ENCODE data around the gene ADAMTSL1. TPM values are rescaled to one million over a fixed set of nuclear protein-coding genes. Genes with fewer than 3 reads are reported as not detected.

The ADAMTSL1 gene
- total RNA-seq, 1 experiment from 2014 or later: 0.94 TPM

DNA sequence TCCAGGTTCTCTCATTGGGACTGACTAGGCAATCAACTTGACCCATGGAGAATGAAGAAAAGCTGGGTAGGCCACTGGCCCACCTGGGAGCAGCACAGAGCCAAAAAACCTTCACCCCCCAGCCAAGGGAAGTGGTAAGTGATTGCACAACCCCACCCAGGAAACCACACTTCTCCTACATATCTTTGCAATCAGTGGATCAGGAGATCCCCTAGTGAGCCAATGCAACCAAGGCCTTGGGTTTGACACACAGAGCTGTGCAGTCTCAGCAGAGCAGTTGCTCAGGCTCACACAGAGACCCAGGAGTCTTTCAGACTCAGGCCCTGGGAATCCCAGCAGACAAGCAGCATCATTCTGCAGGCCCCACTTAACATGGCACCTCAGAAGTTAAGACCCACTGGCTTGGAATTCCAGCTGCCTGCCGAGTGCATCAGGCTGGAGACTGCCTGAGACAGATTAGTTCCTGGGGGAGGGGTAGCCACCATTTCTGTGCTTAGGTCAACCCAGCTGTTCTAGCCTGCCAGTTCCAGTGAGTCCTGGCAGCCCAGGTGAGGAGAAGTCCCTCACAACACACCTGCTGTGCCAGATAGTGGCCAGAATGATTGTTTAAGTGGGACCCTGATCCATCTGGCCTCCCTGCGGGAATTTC, 422.7 kb downstream of the ADAMTSL1 start:
- no peak overlapping the region for H3K27ac Mint-ChIP-seq
- POLR2A ChIA-PET: interaction anchor here (0.6 kb wide), 1 partner anchor 353 kb away, joined by 3 read pairs; no protein-coding TSS in a partner anchor
- TF ChIP-seq GRHL2 (CRISPR knock-in tag; IDR thresholded peaks at IDR 0.05; ENCODE audit: insufficient replicate concordance, severe bottlenecking) (no peak), STAT6 (CRISPR knock-in tag; conservative IDR thresholded peaks at IDR 0.05; ENCODE audit: low read depth) (no peak)
- CTCF ChIA-PET: no interaction called here
- DNase-seq (ENCODE audit: low spot score): no peak
- H3K4me3 Mint-ChIP-seq: no peak overlapping the region
- H3K36me3 Mint-ChIP-seq: peaks cover 2% of the 10 kb centered on the region; the same call in 1 of the 2 replicates
- peaks cover 16% of the 10 kb centered on the region for H3K9me3 Mint-ChIP-seq
- peak; percentile 53; the same call in 1 of the 2 replicates for ATAC-seq
- 0 out of 2 replicates have a peak, but pooled peaks cover 2% of the 10 kb centered on the region for H3K4me1 Mint-ChIP-seq
- H3K27me3 Mint-ChIP-seq (ENCODE audit: low read depth): no peaks in the 10 kb centered on the region

DNA sequence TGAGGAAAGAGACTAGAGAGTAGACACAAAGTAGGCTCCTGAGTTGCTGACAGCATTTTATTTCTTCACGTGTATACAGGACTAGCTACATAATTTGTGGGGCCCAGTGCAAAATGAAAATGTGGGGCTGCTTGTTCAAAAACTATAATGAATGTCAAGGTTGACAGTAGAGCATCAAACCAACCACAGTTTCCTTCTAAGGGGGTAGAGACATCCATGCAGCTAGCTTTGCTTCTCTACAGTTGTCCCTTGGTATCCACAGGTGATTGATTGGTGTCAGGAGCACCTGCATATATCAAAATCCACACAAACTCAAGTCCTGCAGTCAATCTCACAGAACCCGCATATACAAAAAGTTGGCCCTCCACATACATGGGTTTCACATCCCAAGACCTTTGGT, 429.5 kb downstream of the ADAMTSL1 start:
- TF ChIP-seq MAX (CRISPR knock-in tag; IDR thresholded peaks at IDR 0.05): no peak
- TF ChIP-seq GRHL2 (CRISPR knock-in tag; IDR thresholded peaks at IDR 0.05; ENCODE audit: insufficient replicate concordance, severe bottlenecking): no peak
- TF ChIP-seq, protein P1, sequence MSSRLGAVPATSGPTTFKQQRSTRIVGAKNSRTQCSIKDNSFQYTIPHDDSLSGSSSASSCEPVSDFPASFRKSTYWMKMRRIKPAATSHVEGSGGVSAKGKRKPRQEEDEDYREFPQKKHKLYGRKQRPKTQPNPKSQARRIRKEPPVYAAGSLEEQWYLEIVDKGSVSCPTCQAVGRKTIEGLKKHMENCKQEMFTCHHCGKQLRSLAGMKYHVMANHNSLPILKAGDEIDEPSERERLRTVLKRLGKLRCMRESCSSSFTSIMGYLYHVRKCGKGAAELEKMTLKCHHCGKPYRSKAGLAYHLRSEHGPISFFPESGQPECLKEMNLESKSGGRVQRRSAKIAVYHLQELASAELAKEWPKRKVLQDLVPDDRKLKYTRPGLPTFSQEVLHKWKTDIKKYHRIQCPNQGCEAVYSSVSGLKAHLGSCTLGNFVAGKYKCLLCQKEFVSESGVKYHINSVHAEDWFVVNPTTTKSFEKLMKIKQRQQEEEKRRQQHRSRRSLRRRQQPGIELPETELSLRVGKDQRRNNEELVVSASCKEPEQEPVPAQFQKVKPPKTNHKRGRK (CRISPR knock-in tag; IDR thresholded peaks at IDR 0.05; ENCODE audit: borderline replicate concordance): no peak
- no peak for TF ChIP-seq TEAD1 (CRISPR knock-in tag; IDR thresholded peaks at IDR 0.05)
- TF ChIP-seq CBFB (CRISPR knock-in tag; IDR thresholded peaks at IDR 0.05; ENCODE audit: low read depth): no peak
- no peak for TF ChIP-seq JUN (CRISPR knock-in tag; IDR thresholded peaks at IDR 0.05)
- TF ChIP-seq ZNF121 (CRISPR knock-in tag; IDR thresholded peaks at IDR 0.05): no peak
- no peak for TF ChIP-seq ZNF532 (CRISPR knock-in tag; IDR thresholded peaks at IDR 0.05; ENCODE audit: borderline replicate concordance)
- no peak for TF ChIP-seq ZNF423 (CRISPR knock-in tag; IDR thresholded peaks at IDR 0.05)
- TF ChIP-seq, protein P2, sequence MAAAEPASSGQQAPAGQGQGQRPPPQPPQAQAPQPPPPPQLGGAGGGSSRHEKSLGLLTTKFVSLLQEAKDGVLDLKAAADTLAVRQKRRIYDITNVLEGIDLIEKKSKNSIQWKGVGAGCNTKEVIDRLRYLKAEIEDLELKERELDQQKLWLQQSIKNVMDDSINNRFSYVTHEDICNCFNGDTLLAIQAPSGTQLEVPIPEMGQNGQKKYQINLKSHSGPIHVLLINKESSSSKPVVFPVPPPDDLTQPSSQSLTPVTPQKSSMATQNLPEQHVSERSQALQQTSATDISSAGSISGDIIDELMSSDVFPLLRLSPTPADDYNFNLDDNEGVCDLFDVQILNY (CRISPR knock-in tag; IDR thresholded peaks at IDR 0.05): no peak
- TF ChIP-seq NFE2L1 (CRISPR knock-in tag; IDR thresholded peaks at IDR 0.05): no peak
- Mint-ChIP-seq H3K27me3 (ENCODE audit: low read depth) (no peaks in the 10 kb centered on the region), H3K4me1 (peaks cover 2% of the 10 kb centered on the region), H3K9me3 (peaks cover 23% of the 10 kb centered on the region), H3K4me3 (no peak overlapping the region), H3K27ac (no peak overlapping the region), H3K36me3 (peaks cover 2% of the 10 kb centered on the region; the same call in 1 of the 2 replicates)
- POLR2A ChIA-PET: no interaction called here
- DNase-seq (ENCODE audit: low spot score) (no peak), ATAC-seq (no peak)
- CTCF ChIA-PET: no interaction called here
